ENCODE measurements around the gene MS4A10.

GRCh38 chr11:60780065-60780464, 5.1 kb upstream of the MS4A10 start:
- TF ChIP-seq CTCF (optimal IDR thresholded peaks at IDR 0.05 in 1 of 3, IDR thresholded peaks at IDR 0.05 in 1 of 3, conservative IDR thresholded peaks at IDR 0.05 in 1 of 3; ENCODE audit: extremely low read depth in 1 of 3, insufficient read depth in 2 of 3, low read length in 3 of 3) (no peak), EZH2 (IDR thresholded peaks at IDR 0.05; ENCODE audit: low read length) (no peak)
